A549 (cell line): Measurements from ENCODE around the gene GPD1L. TPM values are rescaled to one million over a fixed set of nuclear protein-coding genes. Genes with fewer than 3 reads are reported as not detected.
A peak's percentile ranks its signal among the peaks of the same experiment; 100 is the strongest.

Experiments used
- ATAC-seq, 2 experiments: fragments of 200-7000 bp in 1 of 2; fragments of >200 bp in 1 of 2; cut with Nextera tagmentation in 1 of 2; cut with Tn5 transposase in 1 of 2; 3 replicates each; pipeline versions ENCODE4 v1.8.0 to v1.9.1; 2018 to 2020; ENCODE audit warnings: mild to moderate bottlenecking in 1 of 2, moderate library complexity in 1 of 2
- CTCF ChIA-PET: fragments of 300-600 bp; sonication (Branson Sonifier 250); formaldehyde crosslinking; extraction: SDS; loops from one replicate; lab custom pipeline; 2021; ENCODE audit warnings: antibody characterized with exemption, inconsistent platforms; lab: Yijun Ruan, JAX
- POLR2A ChIA-PET: fragments of 350-600 bp; formaldehyde crosslinking; extraction: SDS; loops from one replicate; lab custom pipeline; 2021; ENCODE audit warnings: antibody characterized with exemption, inconsistent platforms; lab: Yijun Ruan, JAX
- DNase-seq, 2 experiments: peaks; one replicate each; pipeline versions ENCODE4 v3.0.0 to v3.0.0-alpha.2; 2011 to 2016; ENCODE audit warnings: low read depth in 1 of 2, low spot score in 1 of 2
- FAIRE-seq: peaks from 2 replicates; lab custom pipeline; 2011; peaks lifted over from hg19 to GRCh38; lab: Jason Lieb, UNC
- H3K27ac ChIP-seq, 2 experiments: fragments of >200 bp; sonication (Bioruptor Twin); formaldehyde crosslinking; 3 replicates each; pipeline ENCODE4 v1.5.1; 2016 to 2017
- H3K4me1 ChIP-seq: fragments of >200 bp; sonication (Bioruptor Twin); formaldehyde crosslinking; 3 replicates; pipeline ENCODE4 v1.6.1; 2016
- H3K4me2 ChIP-seq: fragments of >200 bp; sonication (Bioruptor Twin); formaldehyde crosslinking; 3 replicates; pipeline ENCODE4 v1.6.1; 2016
- H3K4me3 ChIP-seq: fragments of >200 bp; sonication (Bioruptor Twin); formaldehyde crosslinking; 3 replicates; pipeline ENCODE4 v1.5.1; 2016
- H3K9me3 ChIP-seq: fragments of >200 bp; sonication (Bioruptor Twin); formaldehyde crosslinking; 3 replicates; pipeline ENCODE4 v1.6.1; 2016
- CHD4 ChIP-seq: fragments of 200-600 bp; sonication (generic); IDR thresholded peaks from 2 replicates; pipeline ENCODE4 v1.6.1; 2016; ENCODE audit warnings: antibody characterized with exemption, mild to moderate bottlenecking, borderline replicate concordance
- EHF ChIP-seq: fragments of 250-450 bp; sonication (Bioruptor Pico); IDR thresholded peaks from 2 replicates; pipeline ENCODE4 v1.5.0; 2020; ENCODE audit warnings: mild to moderate bottlenecking
- ESRRA ChIP-seq: fragments of 150-350 bp; IDR thresholded peaks from 2 replicates; pipeline ENCODE4 v1.6.1; 2014; ENCODE audit warnings: mild to moderate bottlenecking, low read length, borderline replicate concordance
- FOSB ChIP-seq: fragments of 250-450 bp; sonication (Bioruptor Pico); IDR thresholded peaks from 2 replicates; pipeline ENCODE4 v1.5.0; 2020; ENCODE audit warnings: mild to moderate bottlenecking, moderate library complexity
- FOXS1 ChIP-seq: fragments of 250-450 bp; sonication (Bioruptor Pico); IDR thresholded peaks from 2 replicates; pipeline ENCODE4 v1.5.0; 2020; ENCODE audit warnings: mild to moderate bottlenecking, moderate library complexity
- HEYL ChIP-seq: fragments of 250-450 bp; sonication (Bioruptor Pico); IDR thresholded peaks from 2 replicates; pipeline ENCODE4 v1.8.0; 2021; ENCODE audit warnings: mild to moderate bottlenecking, moderate library complexity
- HOXA7 ChIP-seq: fragments of 250-450 bp; sonication (Bioruptor Pico); IDR thresholded peaks from 2 replicates; pipeline ENCODE4 v1.5.0; 2020; ENCODE audit warnings: mild to moderate bottlenecking, moderate library complexity
- HOXB13 ChIP-seq: fragments of 250-450 bp; sonication (Bioruptor Pico); IDR thresholded peaks from 2 replicates; pipeline ENCODE4 v1.5.0; 2020; ENCODE audit warnings: low read depth, mild to moderate bottlenecking, moderate library complexity
- HOXB5 ChIP-seq: fragments of 250-450 bp; sonication (Bioruptor Pico); IDR thresholded peaks from 2 replicates; pipeline ENCODE4 v1.5.0; 2020; ENCODE audit warnings: mild to moderate bottlenecking, moderate library complexity
- JUNB ChIP-seq: fragments of >200 bp; sonication (Bioruptor Twin); formaldehyde crosslinking; IDR thresholded peaks from 2 replicates; pipeline ENCODE4 v1.6.1; 2016
- KDM5A ChIP-seq: fragments of 200-600 bp; sonication (generic); IDR thresholded peaks from 2 replicates; pipeline ENCODE4 v1.6.1; 2016; ENCODE audit warnings: antibody characterized with exemption, mild to moderate bottlenecking
- NR3C1 ChIP-seq: fragments of >200 bp; sonication (Bioruptor Twin); formaldehyde crosslinking; IDR thresholded peaks from 3 replicates; pipeline ENCODE4 v1.6.1; 2017
- POLR2A ChIP-seq: IDR thresholded peaks from 2 replicates; pipeline ENCODE4 v1.6.1; 2012; ENCODE audit warnings: mild to moderate bottlenecking, low read length
- RCOR1 ChIP-seq: fragments of 150-350 bp; IDR thresholded peaks from 2 replicates; pipeline ENCODE4 v1.6.1; 2014; ENCODE audit warnings: antibody characterized with exemption, low read length, low read depth
- SMC3 ChIP-seq: fragments of >200 bp; sonication (Bioruptor Twin); formaldehyde crosslinking; IDR thresholded peaks from 3 replicates; pipeline ENCODE4 v1.6.1; 2018; ENCODE audit warnings: inconsistent platforms
- ZC3H11A ChIP-seq: fragments of 450-650 bp; IDR thresholded peaks from 2 replicates; pipeline ENCODE4 v1.6.1; 2014; ENCODE audit warnings: antibody characterized with exemption, mild to moderate bottlenecking
- ZFP36 ChIP-seq: fragments of 450-650 bp; IDR thresholded peaks from 2 replicates; pipeline ENCODE4 v1.6.1; 2014; ENCODE audit warnings: borderline replicate concordance; ENCODE audit not compliant: partially characterized antibody
- ZNF302 ChIP-seq: fragments of 250-450 bp; sonication (Bioruptor Pico); IDR thresholded peaks from 2 replicates; pipeline ENCODE4 v1.9.0; 2021; ENCODE audit warnings: inconsistent platforms, mild to moderate bottlenecking, moderate library complexity
- ZSCAN20 ChIP-seq: fragments of 250-450 bp; sonication (Bioruptor Pico); IDR thresholded peaks from 2 replicates; pipeline ENCODE4 v1.8.0; 2022; ENCODE audit warnings: mild to moderate bottlenecking, moderate library complexity
- WGBS: methylation state at CpG from one replicate; pipeline ENCODE4 v1.1.6; 2017; ENCODE audit errors: missing lambda C conversion rate; 5-methylcytosine and 5-hydroxymethylcytosine counted together
- polyA plus RNA-seq, 4 experiments: library from polyadenylated mRNA; depleted of rRNA in 3 of 4; stranded (reverse); fragments of >200 nt; fragmentation: RNase III in 1 of 4; extraction: RNeasy Plus Mini Kit Qiagen cat#74134 plus additional on column Dnase treatment in 1 of 4; gene quantifications; 2 replicates in 3 of 4; 3 replicates in 1 of 4; pipeline ENCODE4 v1.2.3, GENCODE V29; 2011 to 2017
- TF ChIP-seq, protein P1 (sequence below): fragments of >200 bp; sonication (Bioruptor Twin); formaldehyde crosslinking; IDR thresholded peaks from 3 replicates; pipeline ENCODE4 v1.6.1; 2016
- TF ChIP-seq, protein P2 (sequence below): IDR thresholded peaks from 2 replicates; pipeline ENCODE4 v1.6.1; 2012
- TF ChIP-seq, protein P3 (sequence below): fragments of 250-450 bp; sonication (Bioruptor Pico); IDR thresholded peaks from 2 replicates; pipeline ENCODE4 v1.5.0; 2021; ENCODE audit warnings: mild to moderate bottlenecking, moderate library complexity, borderline replicate concordance
- TF ChIP-seq, protein P4 (sequence below): fragments of 150-350 bp; IDR thresholded peaks from 2 replicates; pipeline ENCODE4 v1.6.1; 2014; ENCODE audit warnings: low read depth, mild to moderate bottlenecking, low read length

The GPD1L gene
- polyA plus RNA-seq, 2 of the 4 experiments (the other 2 are of a cell fraction), result 13.6 to 31.0 TPM

DNA sequence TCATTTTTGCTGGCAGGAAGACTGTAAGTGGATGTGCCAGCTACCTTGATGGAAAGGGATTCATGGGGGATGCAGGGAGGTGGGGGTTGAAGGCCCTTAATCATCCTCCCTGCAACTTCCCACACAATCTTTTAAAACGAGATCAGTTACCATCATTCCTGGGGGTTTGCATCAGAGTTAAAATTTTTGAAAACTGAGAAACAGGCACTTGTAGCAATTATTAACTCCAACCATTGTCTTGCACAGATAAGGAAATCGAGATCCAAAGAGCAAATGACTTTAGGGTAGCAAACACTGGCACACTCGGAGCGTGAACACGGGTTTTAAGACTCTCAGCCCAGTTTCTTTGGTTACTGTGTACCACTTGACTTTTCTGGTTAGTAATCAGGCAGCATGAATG, 41.9 kb downstream of the GPD1L start:
- FAIRE-seq (no peak), DNase-seq (no peak), ATAC-seq (no peak)
- ChIA-PET POLR2A (no interaction called here), CTCF (interaction anchor here (0.7 kb wide), 2 partner anchors 130 to 423 kb away, joined by 3 read pairs; no protein-coding TSS in a partner anchor)
- H3K4me1 ChIP-seq, result peaks cover 12% of the 10 kb centered on the region
- no peaks in the 10 kb centered on the region for H3K9me3 ChIP-seq
- H3K27ac ChIP-seq, result no peak overlapping the region
- no peak overlapping the region for H3K4me3 ChIP-seq
- TF ChIP-seq, protein P1, sequence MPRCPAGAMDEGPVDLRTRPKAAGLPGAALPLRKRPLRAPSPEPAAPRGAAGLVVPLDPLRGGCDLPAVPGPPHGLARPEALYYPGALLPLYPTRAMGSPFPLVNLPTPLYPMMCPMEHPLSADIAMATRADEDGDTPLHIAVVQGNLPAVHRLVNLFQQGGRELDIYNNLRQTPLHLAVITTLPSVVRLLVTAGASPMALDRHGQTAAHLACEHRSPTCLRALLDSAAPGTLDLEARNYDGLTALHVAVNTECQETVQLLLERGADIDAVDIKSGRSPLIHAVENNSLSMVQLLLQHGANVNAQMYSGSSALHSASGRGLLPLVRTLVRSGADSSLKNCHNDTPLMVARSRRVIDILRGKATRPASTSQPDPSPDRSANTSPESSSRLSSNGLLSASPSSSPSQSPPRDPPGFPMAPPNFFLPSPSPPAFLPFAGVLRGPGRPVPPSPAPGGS, result no peak
- no peak for TF ChIP-seq JUNB
- no peak for TF ChIP-seq CHD4
- TF ChIP-seq SMC3, result no peak
- no peak for TF ChIP-seq ESRRA
- TF ChIP-seq ZSCAN20 (CRISPR knock-in tag), result no peak
- no peak for TF ChIP-seq ZC3H11A
- no peak for TF ChIP-seq HOXB5 (CRISPR knock-in tag)
- no peak for TF ChIP-seq KDM5A
- no peak for TF ChIP-seq NR3C1
- TF ChIP-seq, protein P2, sequence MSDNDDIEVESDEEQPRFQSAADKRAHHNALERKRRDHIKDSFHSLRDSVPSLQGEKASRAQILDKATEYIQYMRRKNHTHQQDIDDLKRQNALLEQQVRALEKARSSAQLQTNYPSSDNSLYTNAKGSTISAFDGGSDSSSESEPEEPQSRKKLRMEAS, result no peak
- TF ChIP-seq, protein P3, sequence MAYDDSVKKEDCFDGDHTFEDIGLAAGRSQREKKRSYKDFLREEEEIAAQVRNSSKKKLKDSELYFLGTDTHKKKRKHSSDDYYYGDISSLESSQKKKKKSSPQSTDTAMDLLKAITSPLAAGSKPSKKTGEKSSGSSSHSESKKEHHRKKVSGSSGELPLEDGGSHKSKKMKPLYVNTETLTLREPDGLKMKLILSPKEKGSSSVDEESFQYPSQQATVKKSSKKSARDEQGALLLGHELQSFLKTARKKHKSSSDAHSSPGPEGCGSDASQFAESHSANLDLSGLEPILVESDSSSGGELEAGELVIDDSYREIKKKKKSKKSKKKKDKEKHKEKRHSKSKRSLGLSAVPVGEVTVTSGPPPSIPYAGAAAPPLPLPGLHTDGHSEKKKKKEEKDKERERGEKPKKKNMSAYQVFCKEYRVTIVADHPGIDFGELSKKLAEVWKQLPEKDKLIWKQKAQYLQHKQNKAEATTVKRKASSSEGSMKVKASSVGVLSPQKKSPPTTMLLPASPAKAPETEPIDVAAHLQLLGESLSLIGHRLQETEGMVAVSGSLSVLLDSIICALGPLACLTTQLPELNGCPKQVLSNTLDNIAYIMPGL (CRISPR knock-in tag), result no peak
- TF ChIP-seq RCOR1, result no peak
- TF ChIP-seq HOXA7 (CRISPR knock-in tag), result no peak
- TF ChIP-seq, all 56 proteins: peak for 0
- WGBS, result 76% methylated on average over 5 of the region's 5 CpGs
- no peak overlapping the region for H3K4me2 ChIP-seq

DNA sequence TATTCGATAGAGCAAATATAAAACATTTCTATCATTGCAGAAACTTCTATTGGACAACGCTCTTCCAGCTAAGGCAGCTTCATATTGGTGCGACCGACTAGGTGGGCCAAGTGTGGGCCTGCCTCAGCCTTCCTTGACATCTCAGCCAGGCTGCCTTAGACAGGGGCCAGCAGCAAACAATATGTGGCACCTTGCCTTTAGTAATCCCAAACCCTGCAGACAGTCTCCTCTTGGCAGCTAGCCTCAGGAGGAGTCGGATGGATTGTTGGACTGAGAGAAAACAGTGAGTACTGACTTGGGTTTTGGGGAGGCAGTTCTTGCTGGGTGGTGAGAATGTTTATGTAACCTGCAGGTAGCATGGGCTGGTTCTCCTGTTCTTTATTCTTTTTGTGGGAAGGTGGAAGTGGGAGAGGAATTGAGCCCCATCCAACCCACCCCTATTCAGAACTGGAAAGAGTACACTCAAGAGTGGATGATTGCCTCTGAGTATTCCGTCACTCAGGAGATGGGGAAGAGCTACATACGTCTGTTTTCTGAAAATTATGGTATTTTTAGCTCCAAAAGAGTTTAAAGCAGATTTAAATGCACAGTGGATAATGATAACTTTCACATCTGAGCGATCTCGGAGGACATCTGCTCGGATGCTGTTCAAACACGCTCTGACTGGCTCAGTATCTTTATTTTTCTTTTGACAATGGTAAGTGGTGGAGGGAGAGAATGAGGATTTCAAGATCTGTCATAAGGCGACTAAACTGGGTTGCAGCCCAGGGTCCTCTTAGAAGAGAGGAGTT, 47.2 kb downstream of the GPD1L start:
- no peak for FAIRE-seq
- Histone ChIP-seq H3K4me3 (no peak overlapping the region), H3K4me2 (no peak overlapping the region), H3K27ac (no peak overlapping the region), H3K9me3 (no peaks in the 10 kb centered on the region), H3K4me1 (no peaks in the 10 kb centered on the region)
- ATAC-seq, result peak in 1 of 2 experiments; percentile 38; a peak in 2 of 6 replicates
- ChIA-PET POLR2A (no interaction called here), CTCF (interaction anchor here (0.6 to 3.1 kb wide), 15 partner anchors 9 to 449 kb away, joined by 3 to 27 read pairs (median 3); no protein-coding TSS in a partner anchor)
- TF ChIP-seq EHF (CRISPR knock-in tag), result no peak
- TF ChIP-seq HEYL (CRISPR knock-in tag), result no peak
- no peak for TF ChIP-seq RCOR1
- TF ChIP-seq, protein P3 (CRISPR knock-in tag), result no peak
- no peak for TF ChIP-seq FOXS1
- TF ChIP-seq FOSB (CRISPR knock-in tag), result no peak
- TF ChIP-seq, protein P4, sequence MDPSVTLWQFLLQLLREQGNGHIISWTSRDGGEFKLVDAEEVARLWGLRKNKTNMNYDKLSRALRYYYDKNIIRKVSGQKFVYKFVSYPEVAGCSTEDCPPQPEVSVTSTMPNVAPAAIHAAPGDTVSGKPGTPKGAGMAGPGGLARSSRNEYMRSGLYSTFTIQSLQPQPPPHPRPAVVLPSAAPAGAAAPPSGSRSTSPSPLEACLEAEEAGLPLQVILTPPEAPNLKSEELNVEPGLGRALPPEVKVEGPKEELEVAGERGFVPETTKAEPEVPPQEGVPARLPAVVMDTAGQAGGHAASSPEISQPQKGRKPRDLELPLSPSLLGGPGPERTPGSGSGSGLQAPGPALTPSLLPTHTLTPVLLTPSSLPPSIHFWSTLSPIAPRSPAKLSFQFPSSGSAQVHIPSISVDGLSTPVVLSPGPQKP, result no peak
- TF ChIP-seq ZC3H11A, result no peak
- no peak for TF ChIP-seq ZNF302 (CRISPR knock-in tag)
- no peak for TF ChIP-seq ZFP36
- no peak for TF ChIP-seq POLR2A
- TF ChIP-seq, protein P1, result no peak
- TF ChIP-seq KDM5A, result no peak
- no peak for TF ChIP-seq HOXB13 (CRISPR knock-in tag)
- no peak for DNase-seq
- WGBS, result 87% methylated on average over 12 of the region's 12 CpGs
